T-cell (primary cell): ENCODE measurements around the gene COTL1. TPM values are rescaled to one million over a fixed set of nuclear protein-coding genes. Genes with fewer than 3 reads are reported as not detected.

Source experiments
- ATAC-seq, 4 experiments: fragments of 200-7000 bp in 3 of 4; fragments of 150-1000 bp in 1 of 4; cut with Tn5 transposase; replicated peaks in 1 of 4; 1 replicate in 3 of 4; 2 replicates in 1 of 4; pipeline ENCODE4 v1.10.0; 2021; ENCODE audit warnings: moderate library complexity in 3 of 4, mild to moderate bottlenecking in 2 of 4, moderate number of reproducible peaks in 1 of 4
- CTCF ChIA-PET, 2 donors: fragments of 300-600 bp; sonication (Branson Sonifier 250); formaldehyde crosslinking; loops; one replicate each; lab custom pipeline; 2022; ENCODE audit warnings: antibody characterized with exemption in 2 of 2; lab: Charles Lee
- POLR2A ChIA-PET, 2 donors: fragments of 300-600 bp; sonication (Branson Sonifier 250); formaldehyde crosslinking; loops; one replicate each; lab custom pipeline; 2022; ENCODE audit warnings: antibody characterized with exemption in 2 of 2; lab: Charles Lee
- DNase-seq, 35 experiments: peaks; one replicate each; pipeline versions ENCODE4 v3.0.0 to v3.0.0-alpha.2; 2013 to 2023
- H3K27ac ChIP-seq: one replicate; pipeline ENCODE4 v1.5.1; 2013; ENCODE audit warnings: low read length
- H3K27me3 ChIP-seq, 2 experiments: replicated peaks in 1 of 2; 1 replicate in 1 of 2; 2 replicates in 1 of 2; pipeline versions ENCODE4 v1.6.1 to v1.7.0; 2013; ENCODE audit warnings: low read length in 1 of 2, mixed read lengths in 1 of 2; ENCODE audit not compliant: control insufficient read depth in 2 of 2, insufficient read depth in 2 of 2; ENCODE audit errors: extremely low read depth in 1 of 2
- H3K36me3 ChIP-seq, 2 donors: 1 replicate in 1 of 2; 2 replicates in 1 of 2; pipeline versions ENCODE4 v1.6.1 to v1.7.0; 2013; ENCODE audit warnings: low read length in 1 of 2; ENCODE audit not compliant: control insufficient read depth in 2 of 2, insufficient read depth in 1 of 2; ENCODE audit errors: extremely low read depth in 1 of 2
- H3K4me1 ChIP-seq, 2 experiments: 1 replicate in 1 of 2; 2 replicates in 1 of 2; pipeline versions ENCODE4 v1.6.1 to v1.7.0; 2013; ENCODE audit warnings: low read length in 2 of 2, mixed read lengths in 1 of 2; ENCODE audit not compliant: insufficient read depth in 2 of 2, control insufficient read depth in 1 of 2; ENCODE audit errors: extremely low read depth in 1 of 2
- H3K4me3 ChIP-seq, 2 donors: 1 replicate in 1 of 2; 2 replicates in 1 of 2; pipeline versions ENCODE4 v1.5.1 to v1.7.0; 2013; ENCODE audit warnings: mild to moderate bottlenecking in 2 of 2, low read length in 1 of 2, moderate library complexity in 1 of 2; ENCODE audit not compliant: control insufficient read depth in 1 of 2; ENCODE audit errors: extremely low read depth in 1 of 2
- H3K9me3 ChIP-seq: 2 replicates; pipeline ENCODE4 v1.7.0; 2013
- H3K27ac Mint-ChIP-seq, 2 donors: one replicate each; pipeline ENCODE4 v1.8.0; 2020 to 2021; ENCODE audit warnings: mild to moderate bottlenecking in 2 of 2, mixed read lengths in 2 of 2
- H3K27me3 Mint-ChIP-seq, 2 donors: one replicate each; pipeline ENCODE4 v1.8.0; 2021 to 2022; ENCODE audit warnings: mixed read lengths in 2 of 2
- H3K36me3 Mint-ChIP-seq: one replicate; pipeline ENCODE4 v1.8.0; 2021; ENCODE audit warnings: mixed read lengths
- H3K4me1 Mint-ChIP-seq, 3 donors: one replicate each; pipeline ENCODE4 v1.8.0; 2020 to 2022; ENCODE audit warnings: mixed read lengths in 3 of 3, mild to moderate bottlenecking in 1 of 3
- H3K4me3 Mint-ChIP-seq, 3 donors: one replicate each; pipeline ENCODE4 v1.8.0; 2020 to 2022; ENCODE audit warnings: mild to moderate bottlenecking in 3 of 3, mixed read lengths in 3 of 3, moderate library complexity in 3 of 3
- H3K9me3 Mint-ChIP-seq, 3 donors: one replicate each; pipeline ENCODE4 v1.8.0; 2020 to 2022; ENCODE audit warnings: mixed read lengths in 3 of 3
- WGBS: methylation state at CpG from one replicate; pipeline ENCODE4 v1.1.5; 2013; ENCODE audit warnings: missing lambda C conversion rate; ENCODE audit not compliant: insufficient coverage; 5-methylcytosine and 5-hydroxymethylcytosine counted together
- total RNA-seq, 35 experiments: library from RNA in 6 of 35; stranded (reverse) in 6 of 35; fragments of 120-200 nt in 1 of 35; gene quantifications; one replicate each; pipeline versions ENCODE4 v1.2.1 to v1.2.4 and lab custom pipeline; 2013 to 2026

Gene COTL1
- total RNA-seq, 5 donors from 2014 or later (not counting 1 experiment from before 2014, with no cell fraction given): 205 to 265 (median 221) TPM

DNA sequence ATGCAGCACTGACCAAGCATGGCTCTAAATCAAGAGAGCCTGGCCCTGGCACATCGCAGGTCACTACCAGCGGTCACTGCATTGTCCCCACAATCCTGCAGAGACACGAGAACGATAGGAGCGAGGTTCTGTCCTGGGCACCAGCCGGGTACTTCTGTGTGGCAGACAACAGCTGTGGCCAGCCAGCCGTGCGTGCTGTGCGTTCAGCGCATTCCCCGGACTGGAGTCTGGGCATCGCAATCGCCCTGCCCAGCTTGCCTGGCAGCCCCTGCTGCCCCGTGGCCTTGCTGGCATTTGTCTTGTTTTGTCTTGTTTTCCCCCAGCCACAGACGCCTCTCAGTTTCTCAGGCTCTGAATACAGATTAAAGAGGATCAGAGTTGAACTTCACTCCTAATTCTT lies 33.9 kb downstream of the COTL1 start:
- CTCF ChIA-PET: interaction anchor here in 1 of 2 donors (1.6 kb wide), 1 partner anchor 36 kb away, joined by 4 read pairs; no protein-coding TSS in a partner anchor
- no peak overlapping the region for H3K27ac ChIP-seq
- peaks cover 45 to 50% (median 48%) of the 10 kb centered on the region in 3 donors for H3K4me1 Mint-ChIP-seq
- 89% methylated on average over 15 of the region's 15 CpGs for WGBS
- no peaks in the 10 kb centered on the region for H3K27me3 Mint-ChIP-seq
- peak overlapping the region in 1 of 2 donors; percentile 28 for H3K27ac Mint-ChIP-seq
- peaks cover 33% of the 10 kb centered on the region for H3K36me3 Mint-ChIP-seq
- H3K9me3 Mint-ChIP-seq: no peaks in the 10 kb centered on the region
- H3K4me1 ChIP-seq: peaks cover 0 to 44% of the 10 kb centered on the region in 2 experiments
- POLR2A ChIA-PET: no interaction called here
- ATAC-seq (no peak), DNase-seq (no peak)
- no peak overlapping the region for H3K4me3 Mint-ChIP-seq
- H3K4me3 ChIP-seq: no peak overlapping the region
- H3K27me3 ChIP-seq: no peaks in the 10 kb centered on the region
- no peaks in the 10 kb centered on the region for H3K9me3 ChIP-seq
- peaks cover 16 to 67% of the 10 kb centered on the region in 2 donors for H3K36me3 ChIP-seq

GRCh38 chr16:84582958-84583516 lies 34.8 kb downstream of the COTL1 start:
- Histone ChIP-seq H3K4me3 (no peak overlapping the region), H3K27me3 (no peaks in the 10 kb centered on the region), H3K9me3 (no peaks in the 10 kb centered on the region), H3K4me1 (peaks cover 2 to 49% of the 10 kb centered on the region in 2 experiments), H3K27ac (no peak overlapping the region), H3K36me3 (peaks cover 13 to 58% of the 10 kb centered on the region in 2 donors)
- Mint-ChIP-seq H3K4me1 (peaks cover 55 to 57% (median 56%) of the 10 kb centered on the region in 3 donors), H3K9me3 (no peaks in the 10 kb centered on the region), H3K27ac (peak overlapping the region in 1 of 2 donors; percentile 31), H3K36me3 (peaks cover 33% of the 10 kb centered on the region), H3K27me3 (no peaks in the 10 kb centered on the region), H3K4me3 (no peak overlapping the region)
- ATAC-seq: no peak
- WGBS: 97% methylated on average over 5 of the region's 11 CpGs
- no peak for DNase-seq
- ChIA-PET CTCF (interaction anchor here (0.6 to 1.6 kb wide), 3 partner anchors 17 to 37 kb away, joined by 3 to 4 read pairs (median 4); no protein-coding TSS in a partner anchor), POLR2A (no interaction called here)

GRCh38 chr16:84581158-84581557 lies 36.7 kb downstream of the COTL1 start:
- Histone ChIP-seq H3K4me1 (peaks cover 2 to 57% of the 10 kb centered on the region in 2 experiments), H3K9me3 (no peaks in the 10 kb centered on the region), H3K27ac (no peak overlapping the region), H3K27me3 (no peaks in the 10 kb centered on the region), H3K4me3 (no peak overlapping the region), H3K36me3 (peaks cover 12 to 47% of the 10 kb centered on the region in 2 donors)
- 98% methylated on average over 6 of the region's 8 CpGs for WGBS
- POLR2A ChIA-PET: no interaction called here
- peak overlapping the region in 1 of 2 donors; percentile 52 for H3K27ac Mint-ChIP-seq
- DNase-seq: no peak
- no peak overlapping the region for H3K4me3 Mint-ChIP-seq
- H3K36me3 Mint-ChIP-seq: peaks cover 25% of the 10 kb centered on the region
- H3K27me3 Mint-ChIP-seq: no peaks in the 10 kb centered on the region
- peaks cover 66 to 70% (median 68%) of the 10 kb centered on the region in 3 donors for H3K4me1 Mint-ChIP-seq
- H3K9me3 Mint-ChIP-seq: no peaks in the 10 kb centered on the region
- no peak for ATAC-seq
- CTCF ChIA-PET: interaction anchor here in 1 of 2 donors (0.9 kb wide), 1 partner anchor 41 kb away, joined by 4 read pairs; no protein-coding TSS in a partner anchor

- no peaks in the 10 kb centered on the region for H3K9me3 Mint-ChIP-seq
- H3K4me3 ChIP-seq: no peak overlapping the region
- no peak for DNase-seq
- peaks cover 58 to 61% (median 60%) of the 10 kb centered on the region in 3 donors for H3K4me1 Mint-ChIP-seq
- no peak overlapping the region for H3K27ac ChIP-seq
- H3K36me3 Mint-ChIP-seq: peaks cover 17% of the 10 kb centered on the region
- WGBS: 86% methylated on average over 11 of the region's 11 CpGs
- ChIA-PET CTCF (no interaction called here), POLR2A (no interaction called here)
- no peaks in the 10 kb centered on the region for H3K9me3 ChIP-seq
- no peak for ATAC-seq
- H3K4me3 Mint-ChIP-seq: no peak overlapping the region
- peaks cover 2 to 60% of the 10 kb centered on the region in 2 experiments for H3K4me1 ChIP-seq
- no peaks in the 10 kb centered on the region for H3K27me3 ChIP-seq
- H3K27ac Mint-ChIP-seq: peak overlapping the region in 1 of 2 donors; percentile 75
- no peaks in the 10 kb centered on the region for H3K27me3 Mint-ChIP-seq
- peaks cover 11 to 48% of the 10 kb centered on the region in 2 donors for H3K36me3 ChIP-seq
These were observed 37.9 kb downstream of the COTL1 start for GRCh38 chr16:84579936-84580335.

DNA sequence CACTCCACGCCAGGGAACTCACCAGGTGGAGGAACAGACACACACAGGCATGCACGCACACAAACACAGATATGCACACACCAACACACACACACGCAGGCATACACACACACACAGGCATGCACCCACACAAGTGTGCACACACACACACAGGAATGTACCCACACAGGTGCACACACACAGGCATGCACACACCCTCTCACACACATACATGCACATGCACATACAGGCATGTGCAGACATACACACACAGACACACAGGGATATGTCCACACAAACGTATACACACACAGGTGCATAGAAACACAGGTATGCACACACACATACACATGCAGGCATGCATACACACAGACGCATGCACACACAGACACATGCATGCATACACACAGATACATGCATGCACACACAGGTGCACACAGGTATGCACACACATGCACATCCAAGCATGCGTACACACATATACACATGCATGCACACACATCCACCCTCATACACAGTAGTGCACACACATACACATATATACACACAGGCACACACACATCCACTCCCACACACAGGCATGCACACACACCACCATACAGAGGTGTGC lies 39.2 kb downstream of the COTL1 start:
- Mint-ChIP-seq H3K27me3 (no peaks in the 10 kb centered on the region), H3K9me3 (no peaks in the 10 kb centered on the region), H3K4me1 (peaks cover 49 to 56% (median 55%) of the 10 kb centered on the region in 3 donors), H3K36me3 (peaks cover 7% of the 10 kb centered on the region), H3K27ac (peak overlapping the region in 1 of 2 donors; percentile 66), H3K4me3 (no peak overlapping the region)
- ATAC-seq (no peak), DNase-seq (no peak)
- H3K27me3 ChIP-seq: no peaks in the 10 kb centered on the region
- peaks cover 10 to 43% of the 10 kb centered on the region in 2 donors for H3K36me3 ChIP-seq
- H3K9me3 ChIP-seq: no peaks in the 10 kb centered on the region
- H3K27ac ChIP-seq: no peak overlapping the region
- no peak overlapping the region for H3K4me3 ChIP-seq
- ChIA-PET CTCF (interaction anchor here in 1 of 2 donors (1.4 kb wide), 1 partner anchor 43 kb away, joined by 4 read pairs; no protein-coding TSS in a partner anchor), POLR2A (no interaction called here)
- peaks cover 2 to 55% of the 10 kb centered on the region in 2 experiments for H3K4me1 ChIP-seq
- WGBS: 92% methylated on average over 6 of the region's 6 CpGs

GRCh38 chr16:84577034-84577803 lies 40.7 kb downstream of the COTL1 start:
- DNase-seq (no peak), ATAC-seq (no peak)
- Mint-ChIP-seq H3K4me3 (no peak overlapping the region), H3K36me3 (peaks cover 11% of the 10 kb centered on the region), H3K27ac (peak overlapping the region; percentile 46 to 85), H3K4me1 (peaks cover 48 to 60% (median 56%) of the 10 kb centered on the region in 3 donors), H3K27me3 (no peaks in the 10 kb centered on the region), H3K9me3 (no peaks in the 10 kb centered on the region)
- WGBS: 87% methylated on average over 7 of the region's 15 CpGs
- POLR2A ChIA-PET: no interaction called here
- CTCF ChIA-PET: interaction anchor here in 1 of 2 donors (1.4 kb wide), 1 partner anchor 44 kb away, joined by 4 read pairs; no protein-coding TSS in a partner anchor
- Histone ChIP-seq H3K9me3 (no peaks in the 10 kb centered on the region), H3K27me3 (no peaks in the 10 kb centered on the region), H3K4me1 (peaks cover 2 to 63% of the 10 kb centered on the region in 2 experiments), H3K4me3 (no peak overlapping the region), H3K27ac (no peak overlapping the region), H3K36me3 (peaks cover 12 to 39% of the 10 kb centered on the region in 2 donors)
